ENCODE measurements around the gene CNTRL.

CNTRL gene

DNA sequence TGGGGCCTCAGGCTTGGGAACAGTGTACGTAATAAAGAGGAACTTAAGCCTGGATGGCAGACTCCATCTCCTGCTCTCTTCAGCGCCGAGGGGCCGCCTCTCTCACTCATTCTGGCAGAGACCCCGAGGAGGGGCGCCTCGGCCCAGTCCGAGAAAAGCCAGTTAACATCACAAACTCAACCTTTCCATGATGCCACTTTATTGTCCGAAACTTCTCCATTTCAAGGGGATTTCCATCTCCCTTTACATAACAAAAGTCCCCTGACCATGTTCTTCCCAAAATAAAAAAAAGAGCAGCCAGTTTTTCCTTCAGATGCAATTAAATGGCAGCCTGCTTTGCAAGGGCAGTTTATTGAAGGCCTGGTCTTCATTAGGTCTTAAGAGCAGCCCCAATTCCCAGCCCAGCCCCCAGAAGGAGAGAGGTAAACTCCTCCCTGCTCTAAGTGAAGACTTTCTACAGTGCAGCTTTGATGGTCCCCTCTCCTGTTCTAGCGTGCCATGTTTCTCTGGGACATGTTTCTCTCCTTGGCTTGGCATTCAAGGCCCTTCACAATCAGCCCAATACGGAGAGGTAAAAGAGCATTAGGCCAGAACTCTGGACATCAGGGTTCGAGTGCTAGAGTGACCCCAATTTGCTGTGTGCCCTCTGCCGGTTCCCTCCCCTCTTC lies 146.4 kb downstream of the CNTRL start:
- no peak overlapping the region for H3K4me3 ChIP-seq (ENCODE audit: low read length)
- no peak for DNase-seq (ENCODE audit: low read depth)

GRCh38 chr9:121221664-121222055 lies 146.9 kb downstream of the CNTRL start:
- H3K4me3 ChIP-seq (ENCODE audit: low read length) = no peak overlapping the region
- DNase-seq (ENCODE audit: low read depth) = no peak
- TF ChIP-seq, protein P1, sequence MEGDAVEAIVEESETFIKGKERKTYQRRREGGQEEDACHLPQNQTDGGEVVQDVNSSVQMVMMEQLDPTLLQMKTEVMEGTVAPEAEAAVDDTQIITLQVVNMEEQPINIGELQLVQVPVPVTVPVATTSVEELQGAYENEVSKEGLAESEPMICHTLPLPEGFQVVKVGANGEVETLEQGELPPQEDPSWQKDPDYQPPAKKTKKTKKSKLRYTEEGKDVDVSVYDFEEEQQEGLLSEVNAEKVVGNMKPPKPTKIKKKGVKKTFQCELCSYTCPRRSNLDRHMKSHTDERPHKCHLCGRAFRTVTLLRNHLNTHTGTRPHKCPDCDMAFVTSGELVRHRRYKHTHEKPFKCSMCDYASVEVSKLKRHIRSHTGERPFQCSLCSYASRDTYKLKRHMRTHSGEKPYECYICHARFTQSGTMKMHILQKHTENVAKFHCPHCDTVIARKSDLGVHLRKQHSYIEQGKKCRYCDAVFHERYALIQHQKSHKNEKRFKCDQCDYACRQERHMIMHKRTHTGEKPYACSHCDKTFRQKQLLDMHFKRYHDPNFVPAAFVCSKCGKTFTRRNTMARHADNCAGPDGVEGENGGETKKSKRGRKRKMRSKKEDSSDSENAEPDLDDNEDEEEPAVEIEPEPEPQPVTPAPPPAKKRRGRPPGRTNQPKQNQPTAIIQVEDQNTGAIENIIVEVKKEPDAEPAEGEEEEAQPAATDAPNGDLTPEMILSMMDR (conservative IDR thresholded peaks at IDR 0.05; ENCODE audit: low read length) = no peak

More for the DNA sequence above, 146.4 kb downstream of the CNTRL start:
- TF ChIP-seq, protein P1 (conservative IDR thresholded peaks at IDR 0.05; ENCODE audit: low read length) = no peak

GRCh38 chr9:121222524-121223171 lies 147.9 kb downstream of the CNTRL start:
- no peak overlapping the region for H3K4me3 ChIP-seq (ENCODE audit: low read length)
- TF ChIP-seq, protein P1 (conservative IDR thresholded peaks at IDR 0.05; ENCODE audit: low read length) = peak; percentile 87
- peak; percentile 59 for DNase-seq (ENCODE audit: low read depth)

GRCh38 chr9:121225240-121225639 lies 150.5 kb downstream of the CNTRL start:
- TF ChIP-seq, protein P1 (conservative IDR thresholded peaks at IDR 0.05; ENCODE audit: low read length) = no peak
- no peak for DNase-seq (ENCODE audit: low read depth)

GRCh38 chr9:121226175-121226574 lies 151.4 kb downstream of the CNTRL start:
- no peak overlapping the region for H3K4me3 ChIP-seq (ENCODE audit: low read length)
- DNase-seq (ENCODE audit: low read depth) = no peak
- TF ChIP-seq, protein P1 (conservative IDR thresholded peaks at IDR 0.05; ENCODE audit: low read length) = no peak

More at GRCh38 chr9:121225240-121225639, 150.5 kb downstream of the CNTRL start:
- H3K4me3 ChIP-seq (ENCODE audit: low read length) = no peak overlapping the region
